ENCODE results near the gene DOCK8. TPM values are rescaled to one million over a fixed set of nuclear protein-coding genes. Genes with fewer than 3 reads are reported as not detected.

The DOCK8 gene
- total RNA-seq, 1 donor from 2014 or later, result 4.4 TPM

GRCh38 chr9:436482-436881 lies 221.8 kb downstream of the DOCK8 start:
- Mint-ChIP-seq H3K27ac (ENCODE audit: unreplicated experiment) (peak overlapping the region; percentile 23), H3K4me1 (ENCODE audit: low read depth, unreplicated experiment) (peaks cover 11% of the 10 kb centered on the region), H3K9me3 (ENCODE audit: unreplicated experiment) (peaks cover 6% of the 10 kb centered on the region), H3K4me3 (ENCODE audit: unreplicated experiment) (no peak overlapping the region), H3K36me3 (ENCODE audit: low read depth, unreplicated experiment) (peaks cover 3% of the 10 kb centered on the region), H3K27me3 (ENCODE audit: low read depth, unreplicated experiment) (no peaks in the 10 kb centered on the region)
- Histone ChIP-seq H3K4me2 (ENCODE audit: low read length) (no peak overlapping the region), H3K36me3 (ENCODE audit: insufficient read depth, low read length) (no peaks in the 10 kb centered on the region), H3K27ac (ENCODE audit: low read depth, low read length) (no peak overlapping the region), H3K9me3 (ENCODE audit: insufficient read depth, low read depth, low read length) (no peaks in the 10 kb centered on the region), H3K9ac (ENCODE audit: low read length) (no peak overlapping the region), H3K79me2 (ENCODE audit: insufficient read depth, low read length) (no peaks in the 10 kb centered on the region), H3K4me1 (ENCODE audit: insufficient read depth, low read length) (peaks cover 11% of the 10 kb centered on the region), H3K4me3 (ENCODE audit: insufficient read depth, low read depth, low read length) (no peak overlapping the region), H4K20me1 (ENCODE audit: insufficient read depth, low read length) (no peaks in the 10 kb centered on the region), H2AFZ (ENCODE audit: low read depth, low read length) (no peak overlapping the region), H3K27me3 (ENCODE audit: insufficient read depth, low read length) (no peaks in the 10 kb centered on the region)
- DNase-seq (ENCODE audit: low read depth) (no peak), FAIRE-seq (no peak)
- TF ChIP-seq EZH2 (IDR thresholded peaks at IDR 0.05; ENCODE audit: insufficient read depth, low read length) (no peak), CTCF (IDR thresholded peaks at IDR 0.05; ENCODE audit: insufficient read depth, low read depth, low read length) (no peak)

GRCh38 chr9:437066-437465 lies 222.4 kb downstream of the DOCK8 start:
- Histone ChIP-seq H3K36me3 (ENCODE audit: insufficient read depth, low read length) (no peaks in the 10 kb centered on the region), H3K9ac (ENCODE audit: low read length) (no peak overlapping the region), H3K27me3 (ENCODE audit: insufficient read depth, low read length) (no peaks in the 10 kb centered on the region), H3K79me2 (ENCODE audit: insufficient read depth, low read length) (no peaks in the 10 kb centered on the region), H3K4me1 (ENCODE audit: insufficient read depth, low read length) (peaks cover 11% of the 10 kb centered on the region), H2AFZ (ENCODE audit: low read depth, low read length) (no peak overlapping the region), H3K4me3 (ENCODE audit: insufficient read depth, low read depth, low read length) (no peak overlapping the region), H3K9me3 (ENCODE audit: insufficient read depth, low read depth, low read length) (no peaks in the 10 kb centered on the region), H3K4me2 (ENCODE audit: low read length) (no peak overlapping the region), H3K27ac (ENCODE audit: low read depth, low read length) (peak overlapping the region; percentile 8), H4K20me1 (ENCODE audit: insufficient read depth, low read length) (no peaks in the 10 kb centered on the region)
- H3K9me3 Mint-ChIP-seq (ENCODE audit: unreplicated experiment), result peaks cover 6% of the 10 kb centered on the region
- TF ChIP-seq EZH2 (IDR thresholded peaks at IDR 0.05; ENCODE audit: insufficient read depth, low read length) (no peak), CTCF (IDR thresholded peaks at IDR 0.05; ENCODE audit: insufficient read depth, low read depth, low read length) (no peak)
- no peaks in the 10 kb centered on the region for H3K27me3 Mint-ChIP-seq (ENCODE audit: low read depth, unreplicated experiment)
- H3K36me3 Mint-ChIP-seq (ENCODE audit: low read depth, unreplicated experiment), result peaks cover 3% of the 10 kb centered on the region
- DNase-seq (ENCODE audit: low read depth) (no peak), FAIRE-seq (no peak)
- H3K27ac Mint-ChIP-seq (ENCODE audit: unreplicated experiment), result peak overlapping the region; percentile 72
- peaks cover 11% of the 10 kb centered on the region for H3K4me1 Mint-ChIP-seq (ENCODE audit: low read depth, unreplicated experiment)
- H3K4me3 Mint-ChIP-seq (ENCODE audit: unreplicated experiment), result no peak overlapping the region

GRCh38 chr9:437574-438001 lies 222.9 kb downstream of the DOCK8 start:
- H2AFZ ChIP-seq (ENCODE audit: low read depth, low read length), result no peak overlapping the region
- Mint-ChIP-seq H3K36me3 (ENCODE audit: low read depth, unreplicated experiment) (peaks cover under 1% of the 10 kb centered on the region), H3K27ac (ENCODE audit: unreplicated experiment) (peak overlapping the region; percentile 72)

More at GRCh38 chr9:437574-438001, 222.9 kb downstream of the DOCK8 start:
- Histone ChIP-seq H3K4me2 (ENCODE audit: low read length) (no peak overlapping the region), H3K27ac (ENCODE audit: low read depth, low read length) (peak overlapping the region; percentile 36), H3K4me1 (ENCODE audit: insufficient read depth, low read length) (peaks cover 11% of the 10 kb centered on the region), H3K9me3 (ENCODE audit: insufficient read depth, low read depth, low read length) (no peaks in the 10 kb centered on the region), H3K4me3 (ENCODE audit: insufficient read depth, low read depth, low read length) (no peak overlapping the region), H3K36me3 (ENCODE audit: insufficient read depth, low read length) (no peaks in the 10 kb centered on the region), H3K27me3 (ENCODE audit: insufficient read depth, low read length) (no peaks in the 10 kb centered on the region), H3K9ac (ENCODE audit: low read length) (no peak overlapping the region), H3K79me2 (ENCODE audit: insufficient read depth, low read length) (no peaks in the 10 kb centered on the region), H4K20me1 (ENCODE audit: insufficient read depth, low read length) (no peaks in the 10 kb centered on the region)
- no peak overlapping the region for H3K4me3 Mint-ChIP-seq (ENCODE audit: unreplicated experiment)
- DNase-seq (ENCODE audit: low read depth) (peak; percentile 92), FAIRE-seq (no peak)
- no peaks in the 10 kb centered on the region for H3K27me3 Mint-ChIP-seq (ENCODE audit: low read depth, unreplicated experiment)
- H3K9me3 Mint-ChIP-seq (ENCODE audit: unreplicated experiment), result peaks cover 6% of the 10 kb centered on the region
- TF ChIP-seq EZH2 (IDR thresholded peaks at IDR 0.05; ENCODE audit: insufficient read depth, low read length) (no peak), CTCF (IDR thresholded peaks at IDR 0.05; ENCODE audit: insufficient read depth, low read depth, low read length) (no peak)
- peaks cover 11% of the 10 kb centered on the region for H3K4me1 Mint-ChIP-seq (ENCODE audit: low read depth, unreplicated experiment)
